ENCODE results near the gene SLC1A7.

DNA sequence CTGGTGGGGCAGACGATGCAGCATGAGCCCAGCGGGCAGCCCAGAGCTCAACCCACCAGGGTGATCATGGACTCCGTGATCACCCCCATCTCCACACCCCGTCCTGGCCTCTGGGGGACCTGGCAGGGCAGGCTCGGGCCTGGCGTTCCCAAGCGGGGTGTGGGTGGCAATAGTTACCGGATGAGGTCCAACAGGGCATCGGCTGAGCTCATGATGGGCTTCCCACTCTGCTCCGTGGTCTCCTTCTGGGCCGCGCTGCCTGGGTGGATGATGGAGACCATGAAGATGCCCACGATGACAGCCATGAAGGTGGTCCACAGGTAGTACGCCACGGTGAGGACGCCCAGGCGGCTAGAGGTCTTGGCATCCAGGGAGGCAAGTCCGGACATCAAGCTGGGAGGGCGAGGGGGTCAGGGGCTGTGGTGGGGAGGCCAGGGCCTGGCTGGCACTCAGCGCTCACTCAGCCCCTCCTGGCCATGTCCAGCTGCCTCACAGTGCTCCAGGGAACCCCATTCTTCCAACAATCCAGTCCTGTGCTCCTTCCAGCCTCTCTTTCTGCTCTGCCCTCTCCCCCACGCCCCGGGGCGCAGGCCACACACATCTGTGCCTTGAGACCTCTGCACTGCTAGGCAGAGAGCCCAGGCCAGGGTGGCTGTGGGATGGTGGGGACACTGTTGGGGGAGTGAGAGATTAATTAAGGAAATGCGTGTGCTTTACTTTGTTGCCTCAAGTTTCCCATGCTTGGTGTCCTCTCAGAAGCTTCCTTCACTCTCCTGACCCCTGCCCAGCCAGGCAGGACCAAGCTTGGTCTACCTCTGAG lies 27.6 kb downstream of the SLC1A7 start:
- TF ChIP-seq TCF12 (IDR thresholded peaks at IDR 0.05; ENCODE audit: low read depth) (no peak), EP300 (IDR thresholded peaks at IDR 0.05; ENCODE audit: borderline replicate concordance) (no peak)

Measured in Ishikawa (cell line).